ENCODE results near the gene COCH.

Gene COCH

GRCh38 chr14:30874120-30874998 lies at the start of gene COCH:
COCH (plus strand) TSS chr14:30874559; CDS start chr14:30874939, 380 bp downstream.
- TF ChIP-seq EP300 (IDR thresholded peaks at IDR 0.05; ENCODE audit: borderline replicate concordance), result no peak
- TF ChIP-seq ZBTB7A (IDR thresholded peaks at IDR 0.05; ENCODE audit: low read depth), result 0 out of 2 replicates have a peak, but pooled peaks have one; percentile 43
- TF ChIP-seq TCF12 (IDR thresholded peaks at IDR 0.05; ENCODE audit: low read depth), result no peak
- TF ChIP-seq TAF1 (IDR thresholded peaks at IDR 0.05; ENCODE audit: low read depth), result no peak
- no peak for TF ChIP-seq REST (IDR thresholded peaks at IDR 0.05; ENCODE audit: low read depth)
- TF ChIP-seq CEBPB (IDR thresholded peaks at IDR 0.05), result no peak
- TF ChIP-seq TEAD4 (IDR thresholded peaks at IDR 0.05), result no peak
- TF ChIP-seq EGR1 (IDR thresholded peaks at IDR 0.05), result no peak
- TF ChIP-seq NFIC (IDR thresholded peaks at IDR 0.05), result no peak
- TF ChIP-seq FOXM1 (IDR thresholded peaks at IDR 0.05; ENCODE audit: borderline replicate concordance, low read depth), result no peak
- no peak for TF ChIP-seq RAD21 (IDR thresholded peaks at IDR 0.05; ENCODE audit: low read depth)
- peak; percentile 20; the same call in 1 of the 2 replicates for TF ChIP-seq MAX (IDR thresholded peaks at IDR 0.05)
- TF ChIP-seq YY1 (IDR thresholded peaks at IDR 0.05; ENCODE audit: low read depth), result no peak
- TF ChIP-seq USF1 (IDR thresholded peaks at IDR 0.05), result no peak
- TF ChIP-seq CREB1 (IDR thresholded peaks at IDR 0.05; ENCODE audit: low read depth), result no peak

- no peak for TF ChIP-seq ZBTB7A (IDR thresholded peaks at IDR 0.05; ENCODE audit: low read depth)
- no peak for TF ChIP-seq EGR1 (IDR thresholded peaks at IDR 0.05)
- no peak for TF ChIP-seq EP300 (IDR thresholded peaks at IDR 0.05; ENCODE audit: borderline replicate concordance)
- no peak for TF ChIP-seq TCF12 (IDR thresholded peaks at IDR 0.05; ENCODE audit: low read depth)
These were observed 48.3 kb upstream of the COCH start for GRCh38 chr14:30826070-30826469.

- TF ChIP-seq RAD21 (IDR thresholded peaks at IDR 0.05; ENCODE audit: low read depth) (no peak), USF1 (IDR thresholded peaks at IDR 0.05) (no peak), MAX (IDR thresholded peaks at IDR 0.05) (no peak), CREB1 (IDR thresholded peaks at IDR 0.05; ENCODE audit: low read depth) (no peak), TAF1 (IDR thresholded peaks at IDR 0.05; ENCODE audit: low read depth) (no peak), YY1 (IDR thresholded peaks at IDR 0.05; ENCODE audit: low read depth) (no peak), ZBTB7A (IDR thresholded peaks at IDR 0.05; ENCODE audit: low read depth) (no peak), TCF12 (IDR thresholded peaks at IDR 0.05; ENCODE audit: low read depth) (no peak), EP300 (IDR thresholded peaks at IDR 0.05; ENCODE audit: borderline replicate concordance) (no peak), REST (IDR thresholded peaks at IDR 0.05; ENCODE audit: low read depth) (no peak), NFIC (IDR thresholded peaks at IDR 0.05) (no peak), EGR1 (IDR thresholded peaks at IDR 0.05) (no peak), FOXM1 (IDR thresholded peaks at IDR 0.05; ENCODE audit: borderline replicate concordance, low read depth) (no peak), TEAD4 (IDR thresholded peaks at IDR 0.05) (no peak), CEBPB (IDR thresholded peaks at IDR 0.05) (no peak)
These were observed 44.5 kb upstream of the COCH start for GRCh38 chr14:30829853-30830252.

- TF ChIP-seq REST (IDR thresholded peaks at IDR 0.05; ENCODE audit: low read depth) (no peak), CEBPB (IDR thresholded peaks at IDR 0.05) (no peak)
These were observed 40.0 kb upstream of the COCH start for GRCh38 chr14:30834353-30834752.
